PC-9 (cell line): ENCODE results near the gene ALDH1A3.

Experiments used
- EZH2 ChIP-seq: fragments of 200-600 bp; sonication (generic); IDR thresholded peaks from 2 replicates; pipeline ENCODE4 v1.8.0; 2017; ENCODE audit warnings: antibody characterized with exemption, low read depth
- TF ChIP-seq, protein P1 (sequence below): fragments of 200-600 bp; sonication (generic); conservative IDR thresholded peaks from 2 replicates; pipeline ENCODE4 v1.6.1; 2017; ENCODE audit warnings: mixed run types, antibody characterized with exemption, mild to moderate bottlenecking, moderate library complexity

DNA sequence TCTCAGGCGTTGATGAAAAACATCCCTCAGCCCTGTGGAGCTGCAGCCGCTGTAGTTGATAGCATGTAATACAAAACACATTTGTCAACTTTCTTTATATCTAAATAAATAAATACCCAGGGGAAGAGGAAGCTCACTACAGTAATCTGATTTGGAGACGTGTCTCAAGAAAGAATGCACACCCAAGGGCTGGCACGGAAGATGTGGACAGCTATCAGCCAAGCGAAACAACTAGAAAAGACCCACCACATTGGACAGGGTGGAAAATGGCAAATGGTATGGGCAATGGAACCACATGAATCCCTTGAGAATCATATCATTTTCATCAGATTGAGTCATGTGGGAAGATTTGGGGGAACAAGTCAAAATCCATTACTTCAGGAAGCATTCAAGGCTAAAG is 43.1 kb upstream of the ALDH1A3 start:
- TF ChIP-seq, protein P1, sequence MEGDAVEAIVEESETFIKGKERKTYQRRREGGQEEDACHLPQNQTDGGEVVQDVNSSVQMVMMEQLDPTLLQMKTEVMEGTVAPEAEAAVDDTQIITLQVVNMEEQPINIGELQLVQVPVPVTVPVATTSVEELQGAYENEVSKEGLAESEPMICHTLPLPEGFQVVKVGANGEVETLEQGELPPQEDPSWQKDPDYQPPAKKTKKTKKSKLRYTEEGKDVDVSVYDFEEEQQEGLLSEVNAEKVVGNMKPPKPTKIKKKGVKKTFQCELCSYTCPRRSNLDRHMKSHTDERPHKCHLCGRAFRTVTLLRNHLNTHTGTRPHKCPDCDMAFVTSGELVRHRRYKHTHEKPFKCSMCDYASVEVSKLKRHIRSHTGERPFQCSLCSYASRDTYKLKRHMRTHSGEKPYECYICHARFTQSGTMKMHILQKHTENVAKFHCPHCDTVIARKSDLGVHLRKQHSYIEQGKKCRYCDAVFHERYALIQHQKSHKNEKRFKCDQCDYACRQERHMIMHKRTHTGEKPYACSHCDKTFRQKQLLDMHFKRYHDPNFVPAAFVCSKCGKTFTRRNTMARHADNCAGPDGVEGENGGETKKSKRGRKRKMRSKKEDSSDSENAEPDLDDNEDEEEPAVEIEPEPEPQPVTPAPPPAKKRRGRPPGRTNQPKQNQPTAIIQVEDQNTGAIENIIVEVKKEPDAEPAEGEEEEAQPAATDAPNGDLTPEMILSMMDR = no peak
- no peak for TF ChIP-seq EZH2
